Uterus (tissue), 4 donors: ENCODE measurements around the gene C1orf174. TPM values are rescaled to one million over a fixed set of nuclear protein-coding genes. Genes with fewer than 3 reads are reported as not detected.

Source experiments
- DNase-seq, 2 donors: peaks; one replicate each; pipeline ENCODE4 v3.0.0-alpha.2; 2019 to 2020
- H3K27ac ChIP-seq, 2 donors: fragments of 200-600 bp; sonication (generic); 1 replicate in 1 of 2; 2 replicates in 1 of 2; pipeline ENCODE4 v1.5.1; 2016 to 2018
- H3K27me3 ChIP-seq, 2 donors: fragments of 200-600 bp; sonication (generic); one replicate each; pipeline ENCODE4 v1.5.1; 2018 to 2019; ENCODE audit warnings: control low read depth in 1 of 2
- H3K36me3 ChIP-seq, 2 donors: fragments of 200-600 bp; sonication (generic); one replicate each; pipeline ENCODE4 v1.5.1; 2019; ENCODE audit warnings: control low read depth in 1 of 2
- H3K4me1 ChIP-seq, 2 donors: fragments of 200-600 bp; sonication (generic); one replicate each; pipeline ENCODE4 v1.5.1; 2018 to 2019; ENCODE audit warnings: control low read depth in 1 of 2
- H3K4me3 ChIP-seq, 2 donors: fragments of 200-600 bp; sonication (generic); 1 replicate in 1 of 2; 2 replicates in 1 of 2; pipeline ENCODE4 v1.5.1; 2018 to 2019; ENCODE audit warnings: mild to moderate bottlenecking in 1 of 2
- H3K9me3 ChIP-seq, 2 donors: fragments of 200-600 bp; sonication (generic); one replicate each; pipeline ENCODE4 v1.5.1; 2019; ENCODE audit warnings: control low read depth in 1 of 2
- CTCF ChIP-seq, 4 experiments: fragments of 200-600 bp in 2 of 4; fragments of 450-650 bp in 2 of 4; sonication (generic) in 2 of 4; IDR thresholded peaks; one replicate each; pipeline ENCODE4 v1.5.1; 2016 to 2019; ENCODE audit warnings: antibody characterized with exemption in 4 of 4, mild to moderate bottlenecking in 2 of 4, moderate library complexity in 1 of 4
- POLR2A ChIP-seq, 2 donors: fragments of 450-650 bp; IDR thresholded peaks; one replicate each; pipeline ENCODE4 v1.6.1; 2016; ENCODE audit warnings: antibody characterized with exemption in 2 of 2, mild to moderate bottlenecking in 1 of 2, moderate library complexity in 1 of 2
- intact Hi-C: fragments of 100-400 bp; cut with DNase I; formaldehyde crosslinking; loops from one replicate; pipeline ENCODE4 v1.15.1; 2023; ENCODE audit warnings: low total_unique reads
- total RNA-seq, 4 donors: library from RNA; depleted of rRNA in 3 of 4; stranded (reverse); fragments of >200 nt in 3 of 4; gene quantifications; one replicate each; pipeline versions ENCODE4 v1.1.0 to v1.2.4, GENCODE V29; 2014 to 2023
- donor health status: DM: yes; HTN: yes; CAD: no.

The C1orf174 gene
- total RNA-seq, 4 donors from 2014 or later, result 6.4 to 41.9 (median 17.5) TPM

- no peaks in the 10 kb centered on the region for H3K36me3 ChIP-seq
Observed at GRCh38 chr1:3944578-3945125, 44.6 kb upstream of the C1orf174 start.

GRCh38 chr1:3943806-3944577, 43.9 kb upstream of the C1orf174 start:
- intact Hi-C loops, result no loop called here
- no peaks in the 10 kb centered on the region for H3K9me3 ChIP-seq
- no peak overlapping the region for H3K4me3 ChIP-seq
- TF ChIP-seq CTCF (IDR thresholded peaks at IDR 0.05) (no peak), POLR2A (IDR thresholded peaks at IDR 0.05) (no peak)
- no peak for DNase-seq
- H3K27ac ChIP-seq, result no peak overlapping the region
- no peaks in the 10 kb centered on the region for H3K36me3 ChIP-seq
- H3K27me3 ChIP-seq, result no peaks in the 10 kb centered on the region
- H3K4me1 ChIP-seq, result peaks cover 0 to 4% of the 10 kb centered on the region in 2 donors

More at GRCh38 chr1:3944578-3945125, 44.6 kb upstream of the C1orf174 start:
- H3K9me3 ChIP-seq, result no peaks in the 10 kb centered on the region
- H3K4me3 ChIP-seq, result no peak overlapping the region
- no peak for DNase-seq
- peaks cover 0 to 4% of the 10 kb centered on the region in 2 donors for H3K4me1 ChIP-seq
- H3K27me3 ChIP-seq, result no peaks in the 10 kb centered on the region
- H3K27ac ChIP-seq, result no peak overlapping the region
- TF ChIP-seq POLR2A (IDR thresholded peaks at IDR 0.05), result no peak
- TF ChIP-seq CTCF (IDR thresholded peaks at IDR 0.05), result no peak
- intact Hi-C loops, result no loop called here

- intact Hi-C loops, result no loop called here
- H3K4me3 ChIP-seq, result no peak overlapping the region
- no peaks in the 10 kb centered on the region for H3K9me3 ChIP-seq
- H3K4me1 ChIP-seq, result peaks cover 0 to 4% of the 10 kb centered on the region in 2 donors
- H3K27ac ChIP-seq, result no peak overlapping the region
- no peaks in the 10 kb centered on the region for H3K36me3 ChIP-seq
- H3K27me3 ChIP-seq, result no peaks in the 10 kb centered on the region
- DNase-seq, result no peak
- TF ChIP-seq POLR2A (IDR thresholded peaks at IDR 0.05), result no peak
- no peak for TF ChIP-seq CTCF (IDR thresholded peaks at IDR 0.05)
Observed at GRCh38 chr1:3943123-3943431, 43.0 kb upstream of the C1orf174 start.

- intact Hi-C loops, result no loop called here
- no peak for DNase-seq
- Histone ChIP-seq H3K4me1 (peaks cover 0 to 4% of the 10 kb centered on the region in 2 donors), H3K36me3 (no peaks in the 10 kb centered on the region), H3K27me3 (no peaks in the 10 kb centered on the region), H3K27ac (no peak overlapping the region), H3K4me3 (no peak overlapping the region), H3K9me3 (no peaks in the 10 kb centered on the region)
- TF ChIP-seq POLR2A (IDR thresholded peaks at IDR 0.05) (no peak), CTCF (IDR thresholded peaks at IDR 0.05) (no peak)
Observed at GRCh38 chr1:3942416-3943122, 42.5 kb upstream of the C1orf174 start.

GRCh38 chr1:3940754-3941345, 40.8 kb upstream of the C1orf174 start:
- no peaks in the 10 kb centered on the region for H3K36me3 ChIP-seq
- DNase-seq, result no peak
- intact Hi-C loops, result no loop called here
- H3K27me3 ChIP-seq, result no peaks in the 10 kb centered on the region
- TF ChIP-seq CTCF (IDR thresholded peaks at IDR 0.05), result no peak
- TF ChIP-seq POLR2A (IDR thresholded peaks at IDR 0.05), result no peak
- no peak overlapping the region for H3K27ac ChIP-seq
- H3K4me3 ChIP-seq, result no peak overlapping the region
- peaks cover 0 to 4% of the 10 kb centered on the region in 2 donors for H3K4me1 ChIP-seq
- no peaks in the 10 kb centered on the region for H3K9me3 ChIP-seq
